Astrocyte (in vitro differentiated cells and primary cell): ENCODE measurements around the gene TBATA. TPM values are rescaled to one million over a fixed set of nuclear protein-coding genes. Genes with fewer than 3 reads are reported as not detected.

Source experiments
- DNase-seq: peaks from one replicate; pipeline ENCODE4 v3.0.0-alpha.2; 2010; ENCODE audit warnings: low read depth
- FAIRE-seq: peaks from 2 replicates; lab custom pipeline; 2011; peaks lifted over from hg19 to GRCh38; lab: Jason Lieb, UNC
- H2AFZ ChIP-seq: 2 replicates; pipeline ENCODE4 v1.6.0; 2012; ENCODE audit warnings: low read depth, low read length, inconsistent platforms
- H3K27ac ChIP-seq: 2 replicates; pipeline ENCODE4 v1.5.1; 2011; ENCODE audit warnings: low read depth, low read length, inconsistent platforms
- H3K27me3 ChIP-seq: 2 replicates; pipeline ENCODE4 v1.6.0; 2011; ENCODE audit warnings: low read length, inconsistent platforms; ENCODE audit not compliant: insufficient read depth
- H3K36me3 ChIP-seq: 2 replicates; pipeline ENCODE4 v1.5.1; 2011; ENCODE audit warnings: low read length, inconsistent platforms; ENCODE audit not compliant: insufficient read depth
- H3K4me1 ChIP-seq: 2 replicates; pipeline ENCODE4 v1.5.1; 2011; ENCODE audit warnings: low read length, inconsistent platforms; ENCODE audit not compliant: insufficient read depth
- H3K4me2 ChIP-seq: 2 replicates; pipeline ENCODE4 v1.6.0; 2012; ENCODE audit warnings: low read length, inconsistent platforms
- H3K4me3 ChIP-seq: 2 replicates; pipeline ENCODE4 v1.5.1; 2011; ENCODE audit warnings: low read depth, mild to moderate bottlenecking, low read length, inconsistent platforms; ENCODE audit not compliant: insufficient read depth
- H3K79me2 ChIP-seq: 2 replicates; pipeline ENCODE4 v1.6.0; 2012; ENCODE audit warnings: mild to moderate bottlenecking, low read length, inconsistent platforms; ENCODE audit not compliant: insufficient read depth
- H3K9ac ChIP-seq: 2 replicates; pipeline ENCODE4 v1.6.0; 2012; ENCODE audit warnings: mild to moderate bottlenecking, low read length, inconsistent platforms
- H3K9me3 ChIP-seq: 2 replicates; pipeline ENCODE4 v1.5.1; 2012; ENCODE audit warnings: low read depth, mild to moderate bottlenecking, low read length, inconsistent platforms; ENCODE audit not compliant: insufficient read depth
- H4K20me1 ChIP-seq: 2 replicates; pipeline ENCODE4 v1.6.0; 2012; ENCODE audit warnings: low read length, inconsistent platforms; ENCODE audit not compliant: insufficient read depth
- H3K27ac Mint-ChIP-seq: one replicate; pipeline ENCODE4 v1.8.0; 2021; ENCODE audit warnings: mild to moderate bottlenecking, mixed read lengths; ENCODE audit not compliant: unreplicated experiment
- H3K27me3 Mint-ChIP-seq: one replicate; pipeline ENCODE4 v1.8.0; 2021; ENCODE audit warnings: low read depth, mixed read lengths; ENCODE audit not compliant: unreplicated experiment
- H3K36me3 Mint-ChIP-seq: one replicate; pipeline ENCODE4 v1.8.0; 2021; ENCODE audit warnings: low read depth, mixed read lengths; ENCODE audit not compliant: unreplicated experiment
- H3K4me1 Mint-ChIP-seq: one replicate; pipeline ENCODE4 v1.8.0; 2021; ENCODE audit warnings: low read depth, mixed read lengths; ENCODE audit not compliant: unreplicated experiment
- H3K4me3 Mint-ChIP-seq: one replicate; pipeline ENCODE4 v1.8.0; 2021; ENCODE audit warnings: mild to moderate bottlenecking, moderate library complexity, mixed read lengths; ENCODE audit not compliant: unreplicated experiment
- H3K9me3 Mint-ChIP-seq: one replicate; pipeline ENCODE4 v1.8.0; 2021; ENCODE audit warnings: mild to moderate bottlenecking, mixed read lengths; ENCODE audit not compliant: unreplicated experiment
- CTCF ChIP-seq: IDR thresholded peaks from 2 replicates; pipeline ENCODE4 v1.5.1; 2011; ENCODE audit warnings: low read depth, mild to moderate bottlenecking, inconsistent platforms, low read length, moderate library complexity; ENCODE audit not compliant: insufficient read depth
- EZH2 ChIP-seq: IDR thresholded peaks from 2 replicates; pipeline ENCODE4 v1.6.1; 2012; ENCODE audit warnings: mild to moderate bottlenecking, low read length, inconsistent platforms; ENCODE audit not compliant: insufficient read depth
- total RNA-seq: library from RNA; stranded (reverse); gene quantifications from 2 replicates; pipeline ENCODE4 v1.2.1, GENCODE V29; 2021

The TBATA gene
- total RNA-seq, 1 donor from 2014 or later: not detected

GRCh38 chr10:70784471-70784870 is 706 bp downstream of the TBATA start:
- no peak overlapping the region for H3K4me3 Mint-ChIP-seq
- H3K4me1 ChIP-seq: peaks cover 15% of the 10 kb centered on the region
- H3K36me3 ChIP-seq: no peaks in the 10 kb centered on the region
- H3K79me2 ChIP-seq: no peaks in the 10 kb centered on the region
- H3K27me3 Mint-ChIP-seq: peaks cover 16% of the 10 kb centered on the region
- peak overlapping the region; percentile 49 for H3K27ac Mint-ChIP-seq
- peaks cover 21% of the 10 kb centered on the region for H3K4me1 Mint-ChIP-seq
- TF ChIP-seq EZH2: no peak
- no peak overlapping the region for H3K27ac ChIP-seq
- H3K4me3 ChIP-seq: no peak overlapping the region
- no peaks in the 10 kb centered on the region for H3K9me3 ChIP-seq
- no peak overlapping the region for H3K9ac ChIP-seq
- DNase-seq: peak; percentile 30
- H2AFZ ChIP-seq: no peak overlapping the region
- FAIRE-seq: peak; percentile 47
- H3K36me3 Mint-ChIP-seq: peaks cover 2% of the 10 kb centered on the region
- H3K4me2 ChIP-seq: no peak overlapping the region
- H4K20me1 ChIP-seq: no peaks in the 10 kb centered on the region
- H3K27me3 ChIP-seq: no peaks in the 10 kb centered on the region
- H3K9me3 Mint-ChIP-seq: no peaks in the 10 kb centered on the region

- no peak overlapping the region for H2AFZ ChIP-seq
- DNase-seq (no peak), FAIRE-seq (no peak)
- no peak overlapping the region for H3K4me2 ChIP-seq
- peaks cover 15% of the 10 kb centered on the region for H3K4me1 ChIP-seq
- no peaks in the 10 kb centered on the region for H4K20me1 ChIP-seq
- TF ChIP-seq EZH2 (no peak), CTCF (no peak)
- H3K9ac ChIP-seq: no peak overlapping the region
- no peak overlapping the region for H3K4me3 ChIP-seq
- Mint-ChIP-seq H3K27me3 (peaks cover 18% of the 10 kb centered on the region), H3K36me3 (peaks cover 2% of the 10 kb centered on the region), H3K4me3 (no peak overlapping the region), H3K27ac (peak overlapping the region; percentile 49), H3K9me3 (no peaks in the 10 kb centered on the region), H3K4me1 (peaks cover 21% of the 10 kb centered on the region)
- H3K9me3 ChIP-seq: no peaks in the 10 kb centered on the region
- no peaks in the 10 kb centered on the region for H3K79me2 ChIP-seq
- no peaks in the 10 kb centered on the region for H3K36me3 ChIP-seq
- H3K27ac ChIP-seq: no peak overlapping the region
- no peaks in the 10 kb centered on the region for H3K27me3 ChIP-seq
Observed at GRCh38 chr10:70784016-70784415, 1.2 kb downstream of the TBATA start.

- FAIRE-seq (no peak), DNase-seq (no peak)
- H3K27me3 Mint-ChIP-seq: peaks cover 25% of the 10 kb centered on the region
- no peak overlapping the region for H3K4me2 ChIP-seq
- H3K79me2 ChIP-seq: no peaks in the 10 kb centered on the region
- peaks cover 15% of the 10 kb centered on the region for H3K4me1 ChIP-seq
- H3K9me3 ChIP-seq: no peaks in the 10 kb centered on the region
- no peaks in the 10 kb centered on the region for H3K36me3 ChIP-seq
- H3K9ac ChIP-seq: no peak overlapping the region
- peaks cover 2% of the 10 kb centered on the region for H3K36me3 Mint-ChIP-seq
- no peak overlapping the region for H3K27ac Mint-ChIP-seq
- no peak overlapping the region for H3K4me3 ChIP-seq
- no peaks in the 10 kb centered on the region for H3K9me3 Mint-ChIP-seq
- no peaks in the 10 kb centered on the region for H3K27me3 ChIP-seq
- H3K27ac ChIP-seq: no peak overlapping the region
- H4K20me1 ChIP-seq: no peaks in the 10 kb centered on the region
- no peak overlapping the region for H2AFZ ChIP-seq
- TF ChIP-seq CTCF (no peak), EZH2 (no peak)
- H3K4me3 Mint-ChIP-seq: no peak overlapping the region
- peaks cover 21% of the 10 kb centered on the region for H3K4me1 Mint-ChIP-seq
Observed at GRCh38 chr10:70782746-70783680, 2.2 kb downstream of the TBATA start.
